Forelimb muscle (tissue), 1 donor: ENCODE data around the gene FN3KRP. TPM values are rescaled to one million over a fixed set of nuclear protein-coding genes. Genes with fewer than 3 reads are reported as not detected.
A peak's percentile ranks its signal among the peaks of the same experiment; 100 is the strongest.

Experiments
- DNase-seq: peaks from one replicate; pipeline ENCODE4 v3.0.0-alpha.2; 2013; ENCODE audit warnings: low read depth
- polyA plus RNA-seq: library from polyadenylated mRNA; unstranded; fragments of 120-200 nt; gene quantifications from one replicate; pipeline ENCODE4 v1.2.1, GENCODE V29; 2013; ENCODE audit not compliant: insufficient read length

Gene FN3KRP, protein sequence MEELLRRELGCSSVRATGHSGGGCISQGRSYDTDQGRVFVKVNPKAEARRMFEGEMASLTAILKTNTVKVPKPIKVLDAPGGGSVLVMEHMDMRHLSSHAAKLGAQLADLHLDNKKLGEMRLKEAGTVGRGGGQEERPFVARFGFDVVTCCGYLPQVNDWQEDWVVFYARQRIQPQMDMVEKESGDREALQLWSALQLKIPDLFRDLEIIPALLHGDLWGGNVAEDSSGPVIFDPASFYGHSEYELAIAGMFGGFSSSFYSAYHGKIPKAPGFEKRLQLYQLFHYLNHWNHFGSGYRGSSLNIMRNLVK
- polyA plus RNA-seq = 31.0 TPM

DNA sequence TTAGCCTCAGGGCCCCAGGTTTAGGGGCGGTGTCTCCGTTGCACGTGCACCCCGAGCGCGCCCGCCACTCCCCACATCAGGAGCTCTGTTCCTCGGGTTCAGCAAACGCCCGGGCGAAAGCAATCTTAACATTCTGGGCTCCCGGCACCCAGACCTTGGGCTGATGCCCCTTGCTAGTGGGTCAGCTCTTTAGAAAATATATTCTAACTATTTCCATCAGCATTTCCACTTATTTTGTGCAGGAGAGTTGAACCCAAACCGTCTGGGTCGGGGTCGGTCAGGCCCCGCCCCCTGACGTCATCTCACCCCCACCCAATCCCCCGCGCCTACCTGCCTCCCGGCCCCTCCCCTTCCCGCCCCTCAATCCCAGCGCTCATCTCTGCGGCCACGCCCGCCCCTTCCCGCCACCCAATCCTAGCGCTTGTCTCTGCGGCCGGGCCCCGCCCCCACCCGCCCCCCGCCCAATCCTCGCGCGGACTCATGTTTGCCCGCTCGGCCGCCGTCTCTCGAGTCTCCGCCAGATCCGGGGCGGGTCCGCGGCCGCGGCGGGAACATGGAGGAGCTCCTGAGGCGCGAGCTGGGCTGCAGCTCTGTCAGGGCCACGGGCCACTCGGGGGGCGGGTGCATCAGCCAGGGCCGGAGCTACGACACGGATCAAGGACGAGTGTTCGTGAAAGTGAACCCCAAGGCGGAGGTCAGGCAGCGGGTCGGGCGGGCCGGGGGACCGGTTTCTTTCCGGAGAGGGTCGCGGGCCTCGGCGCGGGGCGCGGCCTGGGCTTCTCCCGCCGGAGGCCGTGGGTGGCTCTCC lies at the start of gene FN3KRP:
Gene FN3KRP, plus strand, starts transcription at position 504 of the 808 bp plus-strand sequence. Its CDS starts 50 bp downstream, at position 554.
- DNase-seq = peak; percentile 63

DNA sequence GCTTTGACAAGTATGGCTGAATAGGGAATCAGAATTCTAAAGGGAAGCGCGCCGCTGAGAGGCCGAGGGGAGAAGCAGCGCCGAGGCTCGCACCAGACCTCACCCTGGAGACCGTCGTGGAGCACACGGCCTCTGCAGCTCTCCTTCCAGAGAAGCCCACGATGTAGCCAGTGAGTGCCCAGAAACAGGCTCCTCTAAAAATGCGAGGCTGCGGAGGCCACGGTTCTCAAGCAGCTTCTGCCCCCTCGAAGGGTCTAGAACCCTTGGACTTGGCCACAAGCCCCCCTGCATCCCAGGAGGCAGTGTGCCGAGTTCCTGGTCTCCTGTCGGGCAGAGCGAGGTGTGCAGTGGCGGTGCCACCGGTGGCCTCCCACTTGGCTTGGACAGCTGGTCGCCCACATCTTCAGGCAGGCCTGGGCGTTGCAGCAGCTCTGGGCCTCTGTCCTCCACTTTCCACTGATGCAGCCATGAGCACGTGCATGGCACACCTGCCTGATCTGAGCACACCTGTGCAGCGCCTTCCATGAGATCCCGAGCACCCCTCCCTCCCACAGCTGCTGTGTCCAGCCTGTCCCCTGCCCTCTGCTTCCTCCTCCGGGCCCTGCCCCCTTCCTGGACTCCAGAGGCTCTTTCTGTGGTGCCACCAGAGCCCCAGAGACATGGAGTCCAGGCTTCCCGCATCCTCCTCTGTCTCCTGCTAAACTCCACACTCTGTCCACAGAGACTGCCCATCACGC lies 49.4 kb upstream of the FN3KRP start:
- DNase-seq = no peak

DNA sequence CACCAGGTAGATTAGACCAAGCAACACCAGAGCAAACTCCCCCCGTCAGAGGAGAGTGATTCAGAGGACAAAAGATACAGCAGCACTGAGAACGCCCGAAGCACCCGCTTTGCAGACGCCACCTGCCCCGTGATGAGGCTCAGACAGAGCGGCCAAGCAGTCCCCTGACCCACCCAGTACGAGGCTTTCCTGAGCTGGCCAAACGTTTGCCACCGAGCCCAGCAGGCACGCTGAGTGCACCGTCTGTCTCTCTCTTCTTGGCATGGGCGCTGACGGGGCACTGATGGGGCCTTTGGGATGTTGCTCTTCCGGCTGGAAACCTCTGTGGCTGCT lies 48.9 kb upstream of the FN3KRP start:
- no peak for DNase-seq

DNA sequence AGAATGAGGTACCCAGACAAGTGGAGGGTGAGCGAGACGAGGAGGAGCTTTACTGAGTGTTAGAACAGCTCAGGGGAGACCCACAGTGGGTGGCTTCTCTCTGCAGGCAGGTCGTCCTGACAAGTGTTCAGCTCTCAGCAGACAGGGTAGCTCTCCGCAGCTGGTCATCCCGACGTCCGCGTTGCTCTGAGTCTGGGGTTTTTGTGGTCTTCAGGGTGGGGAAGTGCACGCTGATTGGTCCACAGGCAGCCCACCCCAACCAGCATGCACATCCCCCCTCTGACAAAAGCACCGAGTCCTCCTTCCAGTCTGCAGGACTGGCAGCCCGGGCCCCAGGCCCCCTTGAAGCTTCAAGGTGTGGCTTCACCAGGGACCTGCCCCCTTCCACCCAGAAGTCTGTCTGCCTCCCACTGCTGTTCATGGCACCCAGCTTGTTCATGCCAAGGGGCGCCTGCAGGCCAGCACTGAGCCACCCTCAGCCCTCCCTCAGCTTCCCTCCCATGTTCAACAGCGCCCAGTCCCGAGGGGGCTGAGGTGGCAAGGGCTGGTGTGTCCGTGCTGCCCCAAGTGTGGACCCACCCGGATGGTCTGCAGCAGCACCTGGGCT lies 48.4 kb upstream of the FN3KRP start:
- no peak for DNase-seq

DNA sequence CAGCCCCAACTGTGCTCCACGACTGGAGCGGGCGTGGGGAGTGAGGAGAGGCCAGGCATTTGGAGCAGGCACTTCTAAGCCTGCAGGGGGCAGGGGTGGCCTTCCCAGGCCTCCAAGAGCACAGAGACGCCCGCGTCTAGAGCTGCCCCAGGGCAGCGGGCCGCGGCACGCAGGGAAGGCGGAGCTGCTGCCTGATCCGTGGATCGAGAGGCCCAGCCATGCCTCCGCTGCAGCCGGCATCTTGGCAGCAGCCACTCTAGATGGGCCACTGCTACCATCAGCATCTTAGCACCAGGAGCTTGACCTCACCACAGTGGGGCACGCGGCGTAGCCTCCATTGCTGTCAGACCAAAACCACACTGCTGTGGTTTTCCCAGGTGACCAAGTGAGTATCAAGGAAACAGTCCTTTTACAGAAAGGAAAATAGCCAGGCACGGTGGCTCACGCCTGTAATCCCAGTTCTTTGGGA lies 47.8 kb upstream of the FN3KRP start:
- no peak for DNase-seq

DNA sequence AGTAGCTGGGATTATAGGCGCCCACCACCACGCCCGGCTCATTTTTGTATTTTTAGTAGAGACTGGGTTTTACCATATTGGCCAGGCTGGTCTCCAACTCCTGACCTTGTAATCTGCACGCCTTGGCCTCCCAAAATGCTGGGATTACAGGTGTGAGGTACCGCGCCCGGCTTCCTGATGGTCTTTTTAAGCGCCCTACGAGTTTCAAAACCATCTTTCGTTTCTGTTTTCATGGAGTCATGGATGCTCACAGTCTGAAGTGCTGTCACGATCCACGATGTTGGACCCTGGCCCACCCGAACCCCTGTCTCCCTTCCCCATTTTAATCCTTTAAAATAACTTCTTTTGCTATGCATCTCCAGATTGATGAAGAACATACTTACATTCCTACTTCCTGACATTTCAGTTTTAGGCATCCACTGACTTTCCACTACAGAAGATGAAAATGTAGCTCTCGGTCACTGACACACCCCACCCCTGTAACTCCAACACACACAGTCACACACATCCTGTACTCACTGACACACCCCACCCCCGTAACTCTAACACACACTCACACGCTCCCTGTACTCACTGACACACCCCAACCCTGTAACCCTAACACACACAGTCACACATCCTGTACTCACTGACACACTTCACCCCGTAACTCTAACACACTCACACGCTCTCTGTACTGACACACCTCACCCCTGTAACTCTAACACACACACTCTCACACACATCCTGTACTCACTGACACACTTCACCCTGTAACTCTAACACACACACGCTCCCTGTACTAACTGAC lies 45.6 kb upstream of the FN3KRP start:
- no peak for DNase-seq

DNA sequence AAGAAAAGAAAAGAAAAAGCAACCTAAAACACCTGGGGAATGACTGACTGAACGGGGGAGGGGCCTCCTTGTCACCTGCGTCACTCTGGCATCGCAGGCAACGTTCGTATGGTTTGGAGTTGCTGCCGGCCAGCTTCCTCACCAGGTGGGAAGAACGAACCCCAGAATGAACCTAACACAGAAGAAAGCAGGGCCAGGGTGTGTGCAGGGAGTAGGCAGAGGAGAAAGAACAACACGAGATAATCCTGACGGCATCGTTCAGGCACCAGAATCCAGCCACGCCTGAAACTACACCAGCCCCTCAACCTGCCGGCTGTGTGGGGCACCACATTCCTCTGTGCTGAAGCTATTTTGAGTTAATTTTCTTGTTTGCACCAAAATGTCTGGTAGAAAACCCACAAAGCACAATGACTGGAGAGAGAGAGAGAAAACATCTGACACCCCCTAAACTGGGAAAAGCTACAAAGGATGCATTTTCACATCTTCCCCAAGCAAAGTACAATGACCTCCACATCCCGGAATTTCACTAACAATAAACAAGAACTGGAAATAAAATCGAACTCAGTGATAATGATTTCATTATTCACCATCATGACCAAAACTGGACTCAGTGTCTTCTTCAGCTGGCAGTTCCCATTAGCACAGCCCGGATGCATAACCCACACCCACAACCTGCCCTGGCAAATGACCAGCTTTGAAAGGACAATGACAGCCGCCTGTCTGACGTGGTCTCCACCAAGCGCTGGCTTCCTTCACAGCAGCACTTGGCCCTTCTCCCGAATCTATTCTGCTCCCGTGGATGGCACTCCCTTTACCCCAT lies 41.6 kb upstream of the FN3KRP start:
- no peak for DNase-seq

DNA sequence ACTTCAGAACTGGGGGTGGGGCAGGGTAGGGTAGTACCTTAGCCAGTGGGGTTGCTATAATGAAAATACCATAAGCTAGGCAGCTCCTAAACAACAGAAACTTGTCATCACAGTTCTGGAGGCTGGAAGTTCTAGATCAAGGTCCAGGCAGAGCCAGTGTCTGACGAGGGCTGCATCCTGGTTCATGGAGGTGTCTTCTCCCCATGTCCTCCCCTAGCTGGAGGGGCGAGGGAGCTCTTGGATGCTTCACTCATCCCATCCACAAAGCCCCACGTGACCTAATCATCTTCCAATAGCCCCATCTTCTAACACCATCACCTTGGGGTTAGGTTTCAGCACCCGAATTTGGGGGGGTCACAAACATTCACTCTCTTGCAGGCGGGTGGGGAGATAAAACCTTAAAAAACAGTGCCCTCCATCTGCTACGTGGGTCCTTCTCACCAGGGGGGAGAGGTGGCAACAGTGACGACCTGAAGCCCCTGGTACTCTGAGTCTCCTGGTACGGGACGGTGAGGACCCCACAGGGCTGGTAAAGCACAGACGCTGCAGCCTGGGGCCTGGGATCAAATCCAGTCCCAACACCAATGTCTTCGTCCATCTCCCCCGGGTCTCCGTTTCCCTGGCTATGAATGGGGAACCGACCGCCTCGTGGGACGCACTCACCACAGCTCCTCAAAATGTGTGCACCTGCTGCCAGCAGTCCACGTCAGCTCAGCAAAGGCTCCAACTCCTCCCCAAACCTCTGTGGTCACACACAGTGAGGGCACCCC lies 40.8 kb upstream of the FN3KRP start:
- DNase-seq = no peak

DNA sequence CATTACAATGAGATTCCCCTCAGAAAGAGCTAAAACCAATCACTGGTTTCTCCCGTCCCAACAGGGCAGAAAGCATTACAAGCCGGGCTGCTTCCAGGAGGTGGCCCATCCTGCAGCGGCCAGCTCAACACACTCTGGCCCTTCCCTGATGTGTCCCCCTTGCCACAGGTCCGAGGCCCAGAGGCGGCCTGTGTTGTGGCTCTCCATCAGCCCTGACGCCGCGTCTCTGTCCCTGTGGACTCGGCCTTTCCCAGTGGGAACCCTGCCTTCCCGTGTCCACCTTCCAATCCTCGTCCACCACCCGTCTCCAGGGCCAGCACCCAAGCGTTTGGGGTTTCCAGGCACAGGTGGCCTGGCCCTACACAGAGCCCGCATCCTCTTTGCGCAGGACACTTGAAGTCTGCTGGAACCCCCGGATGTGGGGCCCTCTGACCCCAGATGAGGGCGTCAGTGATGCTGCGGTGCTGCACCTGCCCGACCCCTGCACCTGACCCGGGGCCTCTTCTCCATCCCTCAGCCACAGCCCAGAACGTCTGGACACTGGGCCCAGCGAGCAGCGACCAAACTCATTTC lies 39.1 kb upstream of the FN3KRP start:
- no peak for DNase-seq

DNA sequence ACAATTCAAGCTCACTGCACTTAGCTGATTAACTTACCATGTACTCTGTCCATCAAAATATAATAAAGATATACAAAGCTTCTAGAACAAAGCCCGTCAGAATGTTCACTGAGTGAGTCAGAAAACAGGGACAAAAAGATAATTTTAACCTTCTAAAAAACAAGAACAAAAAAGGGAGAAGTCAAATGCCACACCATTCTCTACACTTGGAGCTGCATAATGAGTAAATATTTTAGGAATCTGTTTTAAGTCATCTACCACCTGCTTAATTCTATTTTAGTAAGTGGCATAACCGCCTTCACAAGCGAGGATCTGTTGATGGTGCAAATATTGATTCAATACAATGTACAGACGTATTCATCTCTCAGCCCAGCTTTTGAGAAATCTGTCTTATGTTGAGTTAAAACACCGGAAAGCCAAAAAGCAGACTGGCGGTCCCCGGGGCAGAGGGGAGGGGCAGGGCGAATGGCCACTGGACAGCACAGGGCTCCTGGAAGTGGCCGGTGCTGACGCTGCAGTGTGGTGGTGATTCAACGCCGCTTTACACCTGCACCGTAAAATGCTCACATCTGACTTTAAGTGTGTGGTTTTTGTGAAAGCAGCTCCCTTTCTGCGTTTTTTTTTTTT lies 38.1 kb upstream of the FN3KRP start:
- no peak for DNase-seq

DNA sequence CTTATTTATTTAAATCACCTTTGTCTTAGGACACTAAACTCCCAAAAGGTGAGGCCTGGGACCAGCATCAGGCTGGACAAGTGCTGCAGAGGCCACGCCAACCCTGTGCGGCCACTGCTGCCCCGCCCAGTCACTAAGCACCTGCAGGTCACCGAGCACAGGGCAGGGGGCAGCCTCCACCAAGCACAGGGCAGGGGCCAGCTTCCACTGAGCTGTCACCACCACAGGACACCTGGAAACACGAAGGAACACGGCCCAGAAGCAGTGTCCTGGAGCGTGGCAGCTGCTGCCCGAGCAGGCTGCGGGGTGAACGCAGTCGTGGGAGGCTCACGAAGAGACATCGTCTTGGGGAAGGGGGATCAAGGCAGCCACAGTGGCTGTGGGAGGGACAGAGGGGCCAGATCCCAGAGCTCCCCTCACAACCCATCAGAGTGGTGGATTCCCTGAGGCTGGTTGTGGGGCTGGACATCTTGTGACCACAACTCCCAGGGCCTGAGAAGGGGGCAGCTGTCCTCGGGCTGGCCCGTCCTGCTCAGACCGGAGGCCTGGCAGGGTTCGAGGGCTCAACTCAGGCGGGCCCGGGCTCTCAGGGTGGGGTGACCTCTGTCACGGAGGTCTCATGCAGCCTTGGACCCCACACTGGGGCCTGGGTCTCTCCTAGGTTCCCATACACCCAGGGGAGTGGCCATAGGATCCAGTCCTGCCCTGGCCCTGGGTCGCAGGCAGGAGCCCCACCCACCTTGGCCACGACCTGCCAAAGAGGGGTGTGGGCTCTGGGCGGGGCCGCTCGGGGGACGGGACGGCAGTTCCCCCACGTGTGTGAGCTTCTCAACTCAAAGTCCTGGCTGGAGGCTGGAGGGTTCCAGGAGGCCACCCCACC lies 36.7 kb upstream of the FN3KRP start:
- DNase-seq = no peak

DNA sequence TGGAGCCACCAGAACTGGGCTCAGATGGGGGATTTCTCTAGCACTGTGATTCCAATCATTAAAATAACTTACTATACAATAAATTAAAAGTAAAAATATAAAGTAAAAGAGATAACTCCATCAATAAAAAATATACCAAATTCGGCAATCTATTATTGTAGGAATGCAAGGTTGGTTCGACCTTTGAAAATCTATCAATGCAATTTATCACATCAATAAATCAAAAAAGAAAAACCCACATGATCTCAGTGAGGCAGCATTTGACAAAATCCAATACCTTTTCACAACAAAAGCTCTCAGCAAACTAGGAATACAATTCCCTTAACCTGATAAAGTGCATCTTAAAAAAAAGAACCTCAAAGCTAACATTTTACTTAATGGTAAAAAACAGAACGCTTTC lies 35.0 kb upstream of the FN3KRP start:
- no peak for DNase-seq

DNA sequence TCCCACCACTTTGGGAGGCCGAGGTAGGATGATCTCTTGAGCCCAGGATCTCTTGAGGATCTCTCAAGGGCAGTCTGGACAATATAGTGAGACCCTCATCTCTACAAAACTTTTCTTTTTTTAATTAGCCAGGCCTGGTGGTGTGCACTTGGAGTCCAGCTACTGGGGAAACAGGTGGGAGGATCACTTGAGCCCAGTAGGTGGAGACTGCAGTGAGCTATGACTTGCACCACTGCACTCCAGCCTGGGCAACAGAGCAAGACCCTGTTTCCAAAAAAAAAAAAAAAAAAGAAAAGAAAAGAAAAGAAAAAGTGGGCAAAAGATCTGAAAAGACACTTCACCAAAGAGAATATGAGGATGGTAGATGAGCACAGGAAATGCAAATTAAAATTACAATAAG lies 33.0 kb upstream of the FN3KRP start:
- no peak for DNase-seq

DNA sequence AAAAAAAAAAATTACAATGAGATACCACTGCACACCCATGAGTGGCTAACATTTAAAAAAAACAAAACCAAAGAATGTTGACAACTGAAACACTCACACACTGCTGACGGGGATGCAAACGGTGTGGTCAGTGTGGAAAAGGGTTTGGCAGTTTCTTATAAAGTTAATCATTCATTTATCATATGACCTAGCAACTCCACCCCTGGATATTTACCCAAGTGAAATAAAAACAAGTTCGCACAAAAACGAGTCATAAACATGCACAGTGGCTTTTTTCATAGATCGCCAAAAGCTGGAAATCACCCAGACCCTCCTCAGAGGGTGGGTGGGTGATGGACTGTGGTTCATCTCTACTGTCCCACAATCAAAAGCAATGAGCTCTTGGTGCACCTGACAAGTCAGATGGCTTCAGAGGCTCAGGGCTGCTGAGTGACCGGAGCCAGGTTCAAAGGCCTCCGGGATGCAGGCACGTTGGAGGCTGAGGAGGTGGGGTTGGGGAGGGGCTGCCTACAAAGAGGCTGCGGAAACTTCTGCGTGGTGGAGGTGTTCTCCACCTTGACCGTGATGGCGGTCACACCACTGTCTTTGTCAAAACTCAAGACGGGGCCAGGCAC lies 32.2 kb upstream of the FN3KRP start:
- no peak for DNase-seq

DNA sequence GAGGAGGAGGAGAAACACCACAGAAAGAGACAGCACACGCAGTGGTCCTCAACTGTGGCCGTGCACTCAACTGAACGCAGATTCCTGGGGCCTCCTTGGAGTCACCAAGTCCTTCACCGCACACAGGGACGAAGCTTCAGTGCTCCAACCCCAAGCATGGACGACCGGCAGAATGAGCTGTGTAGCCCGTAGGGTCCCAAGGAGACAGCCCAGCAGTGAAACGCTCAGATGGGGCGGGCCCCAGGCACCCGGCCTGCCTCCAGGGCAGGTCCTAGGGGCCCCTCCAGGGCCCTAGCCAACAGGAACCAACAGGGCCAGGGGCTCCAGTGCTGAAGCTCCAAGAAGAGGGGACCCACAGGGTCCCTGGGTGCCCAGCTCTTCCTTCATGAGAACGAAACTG lies 31.2 kb upstream of the FN3KRP start:
- DNase-seq = no peak

DNA sequence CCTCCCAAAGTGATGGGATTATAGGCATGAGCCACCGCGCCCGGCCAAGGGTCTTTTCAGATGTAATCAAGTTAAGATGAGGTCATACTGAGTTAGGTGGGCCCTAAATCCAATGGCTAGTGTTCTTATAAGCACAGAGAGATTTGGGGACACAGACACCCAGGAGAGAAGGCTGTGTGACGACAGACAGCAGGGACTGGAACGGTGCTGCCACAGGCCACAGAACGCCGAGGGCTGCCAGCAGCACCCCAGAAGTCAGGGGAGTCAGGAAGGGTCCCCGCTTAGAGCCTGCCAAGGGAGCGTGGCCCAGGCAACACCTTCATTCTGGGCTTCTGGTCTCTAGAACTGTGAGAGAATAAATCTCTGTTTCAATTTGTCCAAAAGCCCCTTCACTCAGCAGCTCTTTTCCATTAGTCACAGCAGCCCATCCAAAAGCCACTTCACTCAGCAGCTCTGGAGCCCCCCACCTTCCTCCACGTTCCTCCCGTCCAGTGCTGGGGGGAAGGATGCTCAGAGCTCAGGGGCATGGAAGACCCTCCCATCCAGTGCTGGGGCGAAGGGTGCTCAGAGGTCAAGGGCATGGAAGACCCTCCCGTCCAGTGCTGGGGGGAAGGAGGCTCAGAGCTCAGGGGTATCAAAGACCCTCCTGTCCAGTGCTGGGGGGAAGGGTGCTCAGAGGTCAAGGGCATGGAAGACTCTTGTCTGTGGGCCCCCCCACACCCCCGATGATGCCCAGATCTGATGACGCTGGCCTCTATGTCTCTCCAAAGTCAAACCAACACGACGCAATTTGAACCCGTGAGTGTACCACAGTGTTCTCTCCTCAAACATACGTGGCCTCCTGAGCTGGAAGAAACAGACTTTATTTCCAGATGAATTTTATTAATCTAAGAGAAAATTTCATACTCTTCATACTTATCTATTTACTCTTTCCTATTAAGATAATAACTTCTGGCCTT lies 29.9 kb upstream of the FN3KRP start:
- no peak for DNase-seq
